MM.1S (cell line): ENCODE measurements around the gene ATAD3C.
"Not testable (repeated sequence)": the region's sequence is repeated elsewhere in the genome, so short reads cannot be mapped to it uniquely, and the experiment has no call there.

Source experiments
- DNase-seq: peaks from one replicate; pipeline ENCODE4 v3.0.0-alpha.2; 2015
- H2AFZ ChIP-seq: fragments of 300-600 bp; sonication (generic); 2 replicates; pipeline ENCODE4 v1.6.0; 2016; ENCODE audit warnings: antibody characterized with exemption, low read length
- H3F3A ChIP-seq: fragments of 300-600 bp; sonication (generic); 2 replicates; pipeline ENCODE4 v1.6.1; 2016; ENCODE audit warnings: mild to moderate bottlenecking, antibody characterized with exemption, low read length, moderate library complexity, mixed read lengths; ENCODE audit not compliant: insufficient read depth
- H3K27ac ChIP-seq: fragments of 300-600 bp; sonication (generic); 2 replicates; pipeline ENCODE4 v1.5.1; 2016; ENCODE audit warnings: mild to moderate bottlenecking, low read length
- H3K27me3 ChIP-seq: fragments of 300-600 bp; sonication (generic); replicated peaks from 2 replicates; pipeline ENCODE4 v1.6.0; 2016; ENCODE audit warnings: low read length; ENCODE audit not compliant: insufficient read depth
- H3K36me3 ChIP-seq: fragments of 300-600 bp; sonication (generic); replicated peaks from 2 replicates; pipeline ENCODE4 v1.6.1; 2016; ENCODE audit warnings: mild to moderate bottlenecking, low read length, mixed read lengths; ENCODE audit not compliant: insufficient read depth
- H3K4me1 ChIP-seq: fragments of 300-600 bp; sonication (generic); 2 replicates; pipeline ENCODE4 v1.6.1; 2016; ENCODE audit warnings: low read length, mixed read lengths
- H3K4me2 ChIP-seq: fragments of 300-600 bp; sonication (generic); 2 replicates; pipeline ENCODE4 v1.6.0; 2016; ENCODE audit warnings: low read depth, low read length
- H3K4me3 ChIP-seq: fragments of 300-600 bp; sonication (generic); 2 replicates; pipeline ENCODE4 v1.5.1; 2016; ENCODE audit warnings: low read length, mixed read lengths
- H3K79me2 ChIP-seq: fragments of 300-600 bp; sonication (generic); 2 replicates; pipeline ENCODE4 v1.6.1; 2016; ENCODE audit warnings: mixed run types, low read length, mixed read lengths
- H3K9ac ChIP-seq: fragments of 300-600 bp; sonication (generic); 2 replicates; pipeline ENCODE4 v1.6.1; 2016; ENCODE audit warnings: low read length, mixed read lengths
- H3K9me2 ChIP-seq: fragments of 300-600 bp; sonication (generic); replicated peaks from 2 replicates; pipeline ENCODE4 v1.6.1; 2016; ENCODE audit warnings: mild to moderate bottlenecking, low read length, mixed read lengths; ENCODE audit not compliant: insufficient read depth
- H3K9me3 ChIP-seq: fragments of 300-600 bp; sonication (generic); replicated peaks from 2 replicates; pipeline ENCODE4 v1.6.1; 2016; ENCODE audit warnings: mild to moderate bottlenecking, low read length, mixed read lengths; ENCODE audit not compliant: insufficient read depth
- H4K20me1 ChIP-seq: fragments of 300-600 bp; sonication (generic); 2 replicates; pipeline ENCODE4 v1.6.1; 2016; ENCODE audit warnings: mild to moderate bottlenecking, low read length, moderate library complexity, mixed read lengths; ENCODE audit not compliant: insufficient read depth
- EZH2 ChIP-seq: fragments of 300-600 bp; sonication (generic); optimal IDR thresholded peaks from 2 replicates; pipeline ENCODE3; 2017; ENCODE audit warnings: low read depth, mild to moderate bottlenecking, antibody characterized with exemption, low read length, mixed read lengths
- EZH2phosphoT487 ChIP-seq: fragments of 300-600 bp; sonication (generic); IDR thresholded peaks from 2 replicates; pipeline ENCODE4 v1.6.1; 2018; ENCODE audit warnings: antibody characterized with exemption, low read length
- TF ChIP-seq, protein P1 (sequence below): fragments of 300-600 bp; sonication (generic); IDR thresholded peaks from 2 replicates; pipeline ENCODE4 v1.5.1; 2016; ENCODE audit warnings: antibody characterized with exemption, low read length, mixed read lengths

Gene ATAD3C

DNA sequence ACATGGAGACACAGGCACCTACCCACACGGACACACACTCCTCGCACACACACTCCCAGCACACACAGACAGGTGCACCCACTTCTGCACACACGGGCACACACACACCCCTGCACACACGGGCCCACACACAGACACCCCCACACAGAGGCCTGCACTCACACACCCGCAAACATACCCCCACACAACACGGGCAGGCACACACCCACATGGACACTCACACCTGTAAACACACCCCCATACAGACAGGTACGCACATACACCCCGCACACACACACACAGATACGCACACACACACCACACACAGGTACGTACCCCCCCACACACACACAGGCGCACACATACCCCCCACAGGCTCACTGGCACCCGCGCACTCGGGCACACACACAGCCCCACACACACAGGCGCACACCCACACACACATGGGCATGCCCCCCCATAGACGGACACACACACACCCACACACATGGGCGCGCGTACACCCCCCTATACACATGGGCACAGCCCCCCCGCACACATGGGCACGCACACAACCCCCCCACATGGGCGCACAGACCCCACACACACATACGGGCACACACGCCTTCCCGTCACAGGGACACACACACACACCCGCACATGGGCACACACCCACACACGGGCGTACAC lies 68.6 kb downstream of the ATAD3C start:
- TF ChIP-seq, protein P1, sequence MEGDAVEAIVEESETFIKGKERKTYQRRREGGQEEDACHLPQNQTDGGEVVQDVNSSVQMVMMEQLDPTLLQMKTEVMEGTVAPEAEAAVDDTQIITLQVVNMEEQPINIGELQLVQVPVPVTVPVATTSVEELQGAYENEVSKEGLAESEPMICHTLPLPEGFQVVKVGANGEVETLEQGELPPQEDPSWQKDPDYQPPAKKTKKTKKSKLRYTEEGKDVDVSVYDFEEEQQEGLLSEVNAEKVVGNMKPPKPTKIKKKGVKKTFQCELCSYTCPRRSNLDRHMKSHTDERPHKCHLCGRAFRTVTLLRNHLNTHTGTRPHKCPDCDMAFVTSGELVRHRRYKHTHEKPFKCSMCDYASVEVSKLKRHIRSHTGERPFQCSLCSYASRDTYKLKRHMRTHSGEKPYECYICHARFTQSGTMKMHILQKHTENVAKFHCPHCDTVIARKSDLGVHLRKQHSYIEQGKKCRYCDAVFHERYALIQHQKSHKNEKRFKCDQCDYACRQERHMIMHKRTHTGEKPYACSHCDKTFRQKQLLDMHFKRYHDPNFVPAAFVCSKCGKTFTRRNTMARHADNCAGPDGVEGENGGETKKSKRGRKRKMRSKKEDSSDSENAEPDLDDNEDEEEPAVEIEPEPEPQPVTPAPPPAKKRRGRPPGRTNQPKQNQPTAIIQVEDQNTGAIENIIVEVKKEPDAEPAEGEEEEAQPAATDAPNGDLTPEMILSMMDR = no peak
- TF ChIP-seq EZH2phosphoT487 = no peak
- no peak for TF ChIP-seq EZH2
- no peaks in the 10 kb centered on the region for H3K9me3 ChIP-seq
- H3K27ac ChIP-seq = no peak overlapping the region
- no peaks in the 10 kb centered on the region for H4K20me1 ChIP-seq
- H3K4me3 ChIP-seq = no peak overlapping the region
- no peak overlapping the region for H3K9ac ChIP-seq
- H3F3A ChIP-seq = no peaks in the 10 kb centered on the region
- no peaks in the 10 kb centered on the region for H3K27me3 ChIP-seq
- no peaks in the 10 kb centered on the region for H3K4me1 ChIP-seq
- DNase-seq = no peak
- no peak overlapping the region for H3K4me2 ChIP-seq
- H2AFZ ChIP-seq = no peak overlapping the region
- no peaks in the 10 kb centered on the region for H3K36me3 ChIP-seq
- H3K79me2 ChIP-seq = peaks cover 28% of the 10 kb centered on the region
- H3K9me2 ChIP-seq = no peaks in the 10 kb centered on the region

DNA sequence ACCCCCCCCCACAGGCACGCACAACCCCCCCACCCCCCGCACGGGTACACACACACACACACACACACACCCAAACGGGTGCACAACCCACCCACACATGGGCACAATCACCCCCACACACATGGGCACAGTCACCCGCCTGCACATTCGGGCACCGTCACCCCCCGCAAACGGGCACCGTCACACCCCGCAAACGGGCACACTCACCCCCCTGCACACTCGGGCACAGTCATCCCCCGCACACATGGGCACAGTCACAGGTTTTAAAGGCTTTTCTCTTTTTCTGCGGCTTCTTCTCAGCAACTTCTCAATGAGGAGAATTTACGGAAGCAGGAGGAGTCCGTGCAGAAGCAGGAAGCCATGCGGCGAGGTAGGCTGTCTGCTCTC lies 69.1 kb downstream of the ATAD3C start:
- not testable (repeated sequence) for H3K9ac ChIP-seq, H3K27ac ChIP-seq, H3K9me3 ChIP-seq, H4K20me1 ChIP-seq, H3K4me3 ChIP-seq, H3K9me2 ChIP-seq, H3F3A ChIP-seq, H3K4me2 ChIP-seq, H3K4me1 ChIP-seq, DNase-seq, H3K27me3 ChIP-seq, H3K36me3 ChIP-seq, H2AFZ ChIP-seq
- H3K79me2 ChIP-seq = peaks cover 24% of the 10 kb centered on the region
